SK-N-SH treated with all-trans-retinoic acid at 6 μM for 48 hours (cell line): ENCODE results near the gene TMOD3.

Source experiments
- BACH2 ChIP-seq: fragments of 250-450 bp; sonication (Bioruptor Pico); IDR thresholded peaks from 2 replicates; pipeline ENCODE4 v1.9.0; 2021; ENCODE audit warnings: mild to moderate bottlenecking, borderline replicate concordance
- CSDC2 ChIP-seq: fragments of 250-450 bp; sonication (Bioruptor Pico); IDR thresholded peaks from 2 replicates; pipeline ENCODE4 v1.5.0; 2020; ENCODE audit warnings: mild to moderate bottlenecking, moderate library complexity
- ESRRG ChIP-seq: fragments of 250-450 bp; sonication (Bioruptor Pico); IDR thresholded peaks from 2 replicates; pipeline ENCODE4 v1.6.1; 2021; ENCODE audit warnings: mild to moderate bottlenecking
- GLIS3 ChIP-seq: fragments of 250-450 bp; sonication (Bioruptor Pico); IDR thresholded peaks from 2 replicates; pipeline ENCODE4 v1.5.0; 2020; ENCODE audit warnings: mild to moderate bottlenecking, moderate library complexity
- PATZ1 ChIP-seq: fragments of 250-450 bp; sonication (Bioruptor Pico); IDR thresholded peaks from 2 replicates; pipeline ENCODE4 v1.8.0; 2020; ENCODE audit warnings: mild to moderate bottlenecking, moderate library complexity, borderline replicate concordance
- RARB ChIP-seq: fragments of 250-450 bp; sonication (Bioruptor Pico); IDR thresholded peaks from 2 replicates; pipeline ENCODE4 v1.8.0; 2021; ENCODE audit warnings: mild to moderate bottlenecking, moderate library complexity
- SNAI2 ChIP-seq: fragments of 250-450 bp; sonication (Bioruptor Pico); IDR thresholded peaks from 2 replicates; pipeline ENCODE4 v1.5.0; 2020; ENCODE audit warnings: mild to moderate bottlenecking, moderate library complexity
- ZC3H10 ChIP-seq: fragments of 250-450 bp; sonication (Bioruptor Pico); IDR thresholded peaks from 2 replicates; pipeline ENCODE4 v1.5.1; 2021; ENCODE audit warnings: mild to moderate bottlenecking, moderate library complexity
- ZFP3 ChIP-seq: fragments of 250-450 bp; sonication (Bioruptor Pico); IDR thresholded peaks from 2 replicates; pipeline ENCODE4 v1.5.0; 2020; ENCODE audit warnings: mild to moderate bottlenecking, moderate library complexity
- ZNF70 ChIP-seq: fragments of 450-650 bp; formaldehyde crosslinking; IDR thresholded peaks from 2 replicates; pipeline ENCODE4 v1.5.0; 2020; ENCODE audit warnings: mild to moderate bottlenecking, moderate library complexity
- ZNF8 ChIP-seq: fragments of 450-650 bp; formaldehyde crosslinking; IDR thresholded peaks from 2 replicates; pipeline ENCODE4 v1.5.0; 2020; ENCODE audit warnings: mild to moderate bottlenecking, moderate library complexity

- TF ChIP-seq PATZ1, result no peak
- TF ChIP-seq SNAI2, result no peak
- no peak for TF ChIP-seq GLIS3 (CRISPR knock-in tag)
- TF ChIP-seq ZC3H10 (CRISPR knock-in tag), result no peak
- TF ChIP-seq ZFP3 (CRISPR knock-in tag), result no peak
- no peak for TF ChIP-seq BACH2
- no peak for TF ChIP-seq RARB (CRISPR knock-in tag)
- TF ChIP-seq ZNF70 (CRISPR knock-in tag), result no peak
- no peak for TF ChIP-seq ESRRG
- no peak for TF ChIP-seq CSDC2 (CRISPR knock-in tag)
- TF ChIP-seq ZNF8 (CRISPR knock-in tag), result no peak
Measured at GRCh38 chr15:51904931-51905330, 75.5 kb downstream of the TMOD3 start.
